Calu3 (cell line): ENCODE measurements around the gene AP2B1. TPM values are rescaled to one million over a fixed set of nuclear protein-coding genes. Genes with fewer than 3 reads are reported as not detected.

Experiments used
- BruUV-seq: library from RNA; stranded (reverse); fragments of 400-500 nt; replicated peaks from 2 replicates; lab custom pipeline; 2021; lab: Mats Ljungman, UMichigan
- CTCF ChIA-PET: fragments of 300-600 bp; sonication (Branson Sonifier 250); formaldehyde crosslinking; loops from one replicate; lab custom pipeline; 2022; ENCODE audit warnings: antibody characterized with exemption; lab: Charles Lee
- DNase-seq: peaks from one replicate; pipeline ENCODE4 v3.0.0; 2022
- H3K27ac Mint-ChIP-seq: one replicate; pipeline ENCODE4 v1.8.0; 2022; ENCODE audit warnings: mixed read lengths; ENCODE audit not compliant: unreplicated experiment
- H3K27me3 Mint-ChIP-seq: one replicate; pipeline ENCODE4 v1.8.0; 2022; ENCODE audit warnings: mixed read lengths; ENCODE audit not compliant: unreplicated experiment
- H3K36me3 Mint-ChIP-seq: one replicate; pipeline ENCODE4 v1.8.0; 2022; ENCODE audit warnings: mild to moderate bottlenecking, moderate library complexity, mixed read lengths; ENCODE audit not compliant: insufficient read depth, unreplicated experiment
- H3K4me1 Mint-ChIP-seq: one replicate; pipeline ENCODE4 v1.8.0; 2022; ENCODE audit warnings: mild to moderate bottlenecking, low read depth, mixed read lengths; ENCODE audit not compliant: unreplicated experiment
- H3K4me3 Mint-ChIP-seq: one replicate; pipeline ENCODE4 v1.8.0; 2022; ENCODE audit warnings: mild to moderate bottlenecking, low read depth, moderate library complexity, mixed read lengths; ENCODE audit not compliant: unreplicated experiment
- H3K9me3 Mint-ChIP-seq: one replicate; pipeline ENCODE4 v1.8.0; 2022; ENCODE audit warnings: low read depth, mixed read lengths; ENCODE audit not compliant: unreplicated experiment
- CTCF ChIP-seq: fragments of 200-600 bp; IDR thresholded peaks from one replicate; pipeline ENCODE4 v1.8.0; 2022; ENCODE audit warnings: antibody characterized with exemption; ENCODE audit not compliant: unreplicated experiment
- intact Hi-C: fragments of 100-400 bp; cut with micrococcal nuclease; formaldehyde crosslinking; loops from one replicate; pipeline ENCODE4 v1.10.0; 2022; ENCODE audit not compliant: unreplicated experiment
- total RNA-seq: library from RNA; stranded (reverse); gene quantifications from 2 replicates; pipeline ENCODE4 v1.2.3, GENCODE V29; 2022

The AP2B1 gene
- total RNA-seq, 1 experiment from 2014 or later = 309 TPM

DNA sequence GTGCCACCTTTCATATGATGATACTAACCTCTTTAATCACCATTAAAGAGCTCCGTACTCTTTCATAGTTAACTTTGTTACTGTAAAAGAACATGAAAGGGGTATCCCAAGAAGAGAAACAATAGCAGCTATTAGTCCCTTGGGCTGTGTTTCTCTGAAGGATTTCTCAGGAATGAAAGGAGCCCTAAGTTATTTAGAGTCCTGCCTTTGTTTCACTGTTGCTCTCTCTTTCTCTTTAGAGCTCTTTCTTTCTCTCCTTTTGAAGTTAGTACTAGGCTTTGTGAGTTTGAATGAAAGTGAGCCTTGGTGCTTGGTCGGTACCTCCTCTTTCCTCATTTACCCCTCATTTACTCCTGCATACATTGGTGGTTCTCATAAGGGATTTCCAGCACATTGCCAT, 123.8 kb downstream of the AP2B1 start:
- Mint-ChIP-seq H3K27ac (no peak overlapping the region), H3K4me3 (no peak overlapping the region), H3K4me1 (peaks cover 16% of the 10 kb centered on the region), H3K36me3 (peaks cover 24% of the 10 kb centered on the region), H3K27me3 (no peaks in the 10 kb centered on the region), H3K9me3 (no peaks in the 10 kb centered on the region)
- CTCF ChIA-PET = interaction anchor here (0.7 to 1.2 kb wide), 2 partner anchors 53 to 110 kb away, joined by 3 to 4 read pairs; no protein-coding TSS in a partner anchor
- no peak for DNase-seq
- no TSS peak for BruUV-seq
- no peak for TF ChIP-seq CTCF
- intact Hi-C loops = no loop called here

- Mint-ChIP-seq H3K27ac (no peak overlapping the region), H3K27me3 (no peaks in the 10 kb centered on the region), H3K36me3 (peaks cover 29% of the 10 kb centered on the region), H3K9me3 (no peaks in the 10 kb centered on the region), H3K4me3 (no peak overlapping the region), H3K4me1 (peaks cover 10% of the 10 kb centered on the region)
- DNase-seq = no peak
- BruUV-seq = no TSS peak
- no peak for TF ChIP-seq CTCF
- intact Hi-C loops = no loop called here
- CTCF ChIA-PET = no interaction called here
Measured at GRCh38 chr17:35713069-35713728, 126.1 kb downstream of the AP2B1 start.

GRCh38 chr17:35714988-35715387, 127.9 kb downstream of the AP2B1 start:
- Mint-ChIP-seq H3K4me3 (no peak overlapping the region), H3K9me3 (no peaks in the 10 kb centered on the region), H3K27me3 (no peaks in the 10 kb centered on the region), H3K27ac (no peak overlapping the region), H3K36me3 (peaks cover 34% of the 10 kb centered on the region), H3K4me1 (no peaks in the 10 kb centered on the region)
- intact Hi-C loops = no loop called here
- CTCF ChIA-PET = no interaction called here
- no TSS peak for BruUV-seq
- DNase-seq = no peak
- no peak for TF ChIP-seq CTCF

DNA sequence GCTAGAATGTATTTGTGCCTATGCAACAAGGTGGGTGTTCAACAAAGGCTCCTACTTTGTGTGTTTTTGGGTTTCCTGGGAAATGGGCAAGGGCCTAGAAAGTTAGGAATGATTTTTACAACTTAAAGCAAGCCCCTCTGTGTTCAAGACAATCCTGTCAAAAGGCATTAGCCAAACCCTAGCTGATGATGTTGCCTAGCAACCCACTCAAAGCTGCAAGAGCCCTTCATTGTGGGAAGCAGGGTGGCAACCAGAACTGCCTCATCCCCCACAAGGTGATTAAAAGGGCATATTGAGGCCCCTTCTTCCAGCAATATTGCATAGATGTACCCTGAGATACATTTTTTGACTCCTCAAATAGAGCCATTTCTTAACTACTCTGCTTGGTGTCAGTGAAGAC, 128.3 kb downstream of the AP2B1 start:
- intact Hi-C loops = no loop called here
- H3K27ac Mint-ChIP-seq = no peak overlapping the region
- no peaks in the 10 kb centered on the region for H3K9me3 Mint-ChIP-seq
- CTCF ChIA-PET = no interaction called here
- H3K4me1 Mint-ChIP-seq = no peaks in the 10 kb centered on the region
- BruUV-seq = no TSS peak
- no peaks in the 10 kb centered on the region for H3K27me3 Mint-ChIP-seq
- no peak for TF ChIP-seq CTCF
- H3K36me3 Mint-ChIP-seq = peaks cover 29% of the 10 kb centered on the region
- DNase-seq = no peak
- no peak overlapping the region for H3K4me3 Mint-ChIP-seq
